ENCODE measurements around the gene PLEKHH1.
"Not testable (repeated sequence)": the region's sequence is repeated elsewhere in the genome, so short reads cannot be mapped to it uniquely, and the experiment has no call there.

PLEKHH1 gene

DNA sequence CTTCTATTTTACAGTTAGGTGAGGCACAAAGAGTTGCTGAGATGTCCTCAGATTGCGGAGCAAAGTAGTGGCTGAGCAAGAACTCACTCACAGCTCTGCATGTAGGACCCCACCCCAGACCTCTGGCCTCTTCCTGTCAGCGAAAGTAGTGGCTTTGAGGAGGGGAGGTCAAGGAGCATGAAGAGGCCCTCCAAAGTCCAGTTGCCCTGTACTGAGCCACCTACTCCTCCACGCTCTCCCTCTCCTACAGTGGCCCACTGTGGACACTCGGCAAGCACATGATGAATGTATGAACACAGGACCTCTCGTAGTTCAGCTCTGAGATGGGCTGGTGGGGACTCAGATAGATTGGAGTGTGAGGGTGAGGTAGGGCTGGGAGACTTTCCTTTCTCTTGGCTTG, 5.3 kb upstream of the PLEKHH1 start:
- FAIRE-seq = no peak

DNA sequence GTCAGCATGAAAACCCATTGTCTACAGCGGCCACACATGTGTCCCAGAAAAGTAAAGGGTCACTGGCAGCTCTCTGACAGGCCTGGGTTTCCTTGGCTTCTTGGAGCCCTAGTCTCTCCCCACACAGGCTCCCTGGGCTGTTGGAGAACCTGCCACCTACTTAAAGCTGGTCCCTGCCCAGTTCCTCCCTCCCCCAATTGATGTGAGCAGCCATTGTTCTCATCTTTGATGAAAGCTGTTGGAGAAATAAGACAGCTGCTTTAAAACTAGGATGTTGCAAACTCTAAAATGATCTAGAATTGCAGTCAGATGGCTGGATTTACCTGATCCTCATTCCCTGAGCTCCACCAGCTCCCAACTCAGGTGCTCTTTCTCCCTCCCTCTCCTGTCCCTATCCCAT, 4.8 kb upstream of the PLEKHH1 start:
- DNase-seq (ENCODE audit: extremely low spot score, insufficient read length, low read depth) = no peak
- FAIRE-seq = no peak

More for the DNA sequence above, 5.3 kb upstream of the PLEKHH1 start:
- no peak for DNase-seq (ENCODE audit: extremely low spot score, insufficient read length, low read depth)

- no peak for DNase-seq (ENCODE audit: extremely low spot score, insufficient read length, low read depth)
- no peak for FAIRE-seq
Measured at GRCh38 chr14:67529947-67530935, 2.8 kb upstream of the PLEKHH1 start.

DNA sequence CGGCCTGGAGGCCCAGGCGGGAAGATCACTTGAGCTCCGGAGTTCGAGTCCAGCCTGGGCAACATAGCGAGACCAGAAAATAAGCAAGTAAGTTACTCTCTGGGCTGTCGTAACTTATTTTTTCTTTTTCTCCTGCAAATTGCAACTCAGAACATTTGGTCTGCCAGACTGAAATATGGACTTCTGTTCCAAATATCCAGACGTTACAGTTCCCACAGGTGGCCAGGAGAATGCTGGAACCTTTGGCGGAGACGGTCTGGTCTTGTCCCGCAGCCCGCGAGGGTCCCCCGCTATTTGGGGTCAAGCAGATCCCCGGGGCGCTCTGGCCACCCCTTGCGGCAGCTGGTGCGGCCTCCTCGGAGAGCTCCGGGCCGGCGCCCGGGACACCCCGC, 488 bp upstream of the PLEKHH1 start:
- DNase-seq (ENCODE audit: extremely low spot score, insufficient read length, low read depth) (no peak), FAIRE-seq (no peak)

DNA sequence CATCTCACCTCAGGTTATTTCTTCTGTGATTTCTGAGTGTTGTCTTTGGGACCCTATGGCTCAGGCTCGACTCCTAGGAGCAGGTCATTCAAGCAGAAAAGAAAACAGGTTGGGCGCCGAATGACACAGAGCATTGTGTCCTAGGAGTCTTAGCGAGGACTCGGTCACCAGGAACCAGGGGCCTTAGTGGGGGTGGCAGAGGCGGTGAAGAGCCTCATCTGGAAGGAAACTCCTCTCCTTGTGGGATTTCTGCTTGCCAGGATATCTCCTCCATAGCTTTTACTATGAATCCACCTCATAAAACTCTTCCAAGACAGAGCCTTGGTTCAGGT, 630 bp downstream of the PLEKHH1 start:
- DNase-seq (ENCODE audit: extremely low spot score, insufficient read length, low read depth) (no peak), FAIRE-seq (no peak)

DNA sequence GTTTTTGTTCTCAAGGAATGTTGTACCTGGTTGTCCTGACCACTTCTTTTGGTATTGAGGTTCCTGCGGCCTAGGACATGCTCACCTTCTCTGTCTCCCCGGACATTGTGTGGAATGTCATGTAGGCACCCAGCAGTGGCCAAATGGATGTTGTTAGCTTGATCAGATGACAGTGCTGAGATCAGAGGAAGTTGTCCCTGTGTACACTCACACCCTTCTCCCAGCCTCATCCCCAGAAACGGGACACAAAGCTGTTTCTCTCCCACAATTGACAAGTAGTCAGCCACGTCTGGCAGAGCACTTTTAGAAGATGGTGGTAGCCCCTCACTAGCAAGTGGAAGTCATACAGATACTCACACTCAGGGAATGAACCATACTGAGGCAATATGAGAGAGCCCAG, 3.0 kb downstream of the PLEKHH1 start:
- FAIRE-seq = no peak

DNA sequence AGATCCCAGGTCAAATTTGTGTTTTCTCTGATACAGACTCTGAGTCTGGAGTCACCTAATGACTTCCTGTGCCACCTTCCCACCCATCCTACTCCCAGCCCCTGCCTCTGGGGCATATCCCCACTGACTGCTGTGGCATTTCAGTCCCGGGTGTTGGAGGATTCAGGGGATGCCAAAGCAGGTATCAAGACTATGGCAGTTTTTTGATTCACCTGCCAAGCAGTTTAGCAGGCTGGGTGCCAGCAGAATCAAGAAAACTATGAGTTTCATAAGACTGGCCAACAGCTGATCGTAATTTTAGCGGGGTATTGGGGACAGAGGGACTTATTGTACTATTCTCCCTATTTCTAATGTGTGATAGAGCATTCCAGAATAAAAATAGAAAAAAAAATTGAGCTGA, 4.6 kb downstream of the PLEKHH1 start:
- FAIRE-seq = no peak
- no peak for DNase-seq (ENCODE audit: extremely low spot score, insufficient read length, low read depth)

More for the DNA sequence above, 3.0 kb downstream of the PLEKHH1 start:
- no peak for DNase-seq (ENCODE audit: extremely low spot score, insufficient read length, low read depth)

DNA sequence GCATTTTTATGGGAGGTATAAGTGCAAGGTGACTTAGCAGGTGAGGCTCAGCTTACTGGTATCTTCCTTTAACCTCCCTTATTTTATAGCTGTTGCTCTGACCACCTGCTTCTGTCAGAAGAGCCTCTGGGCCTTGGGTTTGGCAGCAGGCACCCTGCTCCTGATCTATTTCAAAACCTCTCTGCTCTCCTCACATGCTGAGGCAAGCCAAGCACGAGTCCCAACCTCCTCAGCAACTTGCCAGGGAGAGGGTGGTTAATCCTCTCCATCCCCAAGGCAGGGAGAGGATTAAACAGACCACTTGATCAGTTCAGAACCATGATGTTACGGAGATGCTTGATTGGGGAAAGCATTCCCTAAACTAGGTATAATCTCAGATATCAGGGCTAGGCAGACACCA, 5.4 kb downstream of the PLEKHH1 start:
- DNase-seq (ENCODE audit: extremely low spot score, insufficient read length, low read depth) (no peak), FAIRE-seq (no peak)

DNA sequence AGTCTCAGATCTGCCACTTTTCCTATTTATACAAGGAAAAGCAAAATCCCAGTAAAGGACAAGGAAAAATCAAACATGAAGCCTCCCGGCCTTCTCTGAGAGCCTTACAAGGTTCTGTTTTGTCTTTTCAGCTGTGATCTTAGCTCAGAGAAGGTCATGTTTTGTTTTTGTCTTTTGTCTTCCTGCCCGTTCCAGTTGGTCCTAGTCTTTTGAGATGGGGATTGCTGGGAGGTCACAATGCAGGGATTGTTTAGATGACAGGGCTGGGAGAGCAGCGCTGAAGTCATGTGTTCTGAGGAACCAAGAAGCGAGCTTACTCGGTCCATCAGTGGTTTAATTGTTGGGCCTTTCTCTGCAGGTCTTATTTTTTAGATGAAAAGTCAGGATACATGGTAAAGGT, 6.0 kb downstream of the PLEKHH1 start:
- DNase-seq (ENCODE audit: extremely low spot score, insufficient read length, low read depth) = no peak
- no peak for FAIRE-seq

- FAIRE-seq (no peak), DNase-seq (ENCODE audit: extremely low spot score, insufficient read length, low read depth) (no peak)
Measured at GRCh38 chr14:67541448-67542387, 8.6 kb downstream of the PLEKHH1 start.

GRCh38 chr14:67542620-67543019, 9.5 kb downstream of the PLEKHH1 start:
- not testable (repeated sequence) for DNase-seq (ENCODE audit: extremely low spot score, insufficient read length, low read depth); FAIRE-seq

GRCh38 chr14:67544590-67544989, 11.5 kb downstream of the PLEKHH1 start:
- DNase-seq (ENCODE audit: extremely low spot score, insufficient read length, low read depth) (no peak), FAIRE-seq (no peak)

GRCh38 chr14:67547224-67547780, 14.2 kb downstream of the PLEKHH1 start:
- no peak for FAIRE-seq
- no peak for DNase-seq (ENCODE audit: extremely low spot score, insufficient read length, low read depth)

GRCh38 chr14:67549734-67550133, 16.6 kb downstream of the PLEKHH1 start:
- DNase-seq (ENCODE audit: extremely low spot score, insufficient read length, low read depth) (no peak), FAIRE-seq (no peak)

- no peak for FAIRE-seq
- DNase-seq (ENCODE audit: extremely low spot score, insufficient read length, low read depth) = no peak
Measured at GRCh38 chr14:67551123-67551522, 18.0 kb downstream of the PLEKHH1 start.

- no peak for DNase-seq (ENCODE audit: extremely low spot score, insufficient read length, low read depth)
- FAIRE-seq = no peak
Measured at GRCh38 chr14:67551940-67552339, 18.9 kb downstream of the PLEKHH1 start.

DNA sequence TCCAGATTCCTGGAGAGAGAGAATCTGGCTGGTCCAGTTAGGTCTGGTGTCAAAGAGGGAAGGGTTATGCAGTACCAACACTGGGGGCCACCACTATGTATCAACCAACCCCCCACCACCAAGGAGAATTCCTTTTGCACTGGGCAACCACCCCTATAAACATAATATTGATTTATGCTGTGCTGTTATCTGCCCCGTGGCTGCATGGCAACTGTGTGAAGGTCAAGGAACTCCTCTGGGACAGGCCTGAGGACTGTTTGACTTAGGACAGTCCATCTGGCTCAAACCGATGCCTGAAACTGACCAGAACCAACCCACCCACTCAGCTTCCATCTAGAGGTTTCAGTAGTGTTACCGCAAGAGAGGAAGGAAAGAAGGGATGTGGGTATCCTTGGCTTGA, 20.5 kb downstream of the PLEKHH1 start:
- FAIRE-seq (no peak), DNase-seq (ENCODE audit: extremely low spot score, insufficient read length, low read depth) (no peak)

GRCh38 chr14:67554341-67554740, 21.3 kb downstream of the PLEKHH1 start:
- FAIRE-seq (no peak), DNase-seq (ENCODE audit: extremely low spot score, insufficient read length, low read depth) (no peak)

- DNase-seq (ENCODE audit: extremely low spot score, insufficient read length, low read depth) (no peak), FAIRE-seq (no peak)
Measured at GRCh38 chr14:67555518-67556090, 22.5 kb downstream of the PLEKHH1 start.

DNA sequence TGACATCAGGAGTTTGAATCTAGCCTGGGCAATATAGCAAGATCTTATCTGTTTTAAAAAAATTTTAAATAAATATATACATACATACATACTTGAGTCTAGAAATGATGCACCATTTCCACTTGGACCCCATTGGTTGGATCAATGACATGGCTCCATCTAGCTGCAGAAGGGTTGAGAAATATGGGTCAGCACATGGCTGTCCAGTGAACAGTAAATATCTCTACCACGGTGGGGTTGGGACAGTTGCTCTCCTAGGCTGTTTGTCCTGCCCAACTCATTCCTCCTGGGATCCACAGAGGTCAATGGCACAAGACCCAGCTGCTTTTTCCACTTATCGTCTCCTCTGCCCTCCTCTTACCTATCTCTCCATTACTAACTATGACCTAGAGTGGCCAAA, 23.6 kb downstream of the PLEKHH1 start:
- FAIRE-seq (no peak), DNase-seq (ENCODE audit: extremely low spot score, insufficient read length, low read depth) (no peak)

Measured in GM18507 (cell line).